ENCODE results near the gene USH1G. TPM values are rescaled to one million over a fixed set of nuclear protein-coding genes. Genes with fewer than 3 reads are reported as not detected.

USH1G gene
- polyA plus RNA-seq, 3 donors, result not detected

GRCh38 chr17:74938194-74938950 is 15.3 kb upstream of the USH1G start:
- Histone ChIP-seq H3K9ac (ENCODE audit: insufficient read depth, low read length, poor library complexity, severe bottlenecking) (no peak overlapping the region), H3K27ac (ENCODE audit: low read depth in 1 of 2, low read length in 2 of 2) (no peak overlapping the region), H3K9me3 (replicated peaks in 1 of 2; ENCODE audit: control insufficient read depth in 1 of 2, insufficient read depth in 1 of 2, low read length in 2 of 2) (peaks cover 0 to 15% of the 10 kb centered on the region in 2 donors), H4K20me1 (ENCODE audit: insufficient read depth, low read length) (no peaks in the 10 kb centered on the region), H3K79me2 (ENCODE audit: insufficient read depth, low read length) (no peaks in the 10 kb centered on the region), H2AFZ (ENCODE audit: insufficient read depth, low read depth, low read length, poor library complexity, severe bottlenecking) (no peak overlapping the region), H3K27me3 (ENCODE audit: control insufficient read depth in 2 of 2, insufficient read depth in 2 of 2, low read length in 2 of 2) (peaks cover 39 to 61% of the 10 kb centered on the region in 2 donors), H3K4me3 (replicated peaks in 1 of 3; ENCODE audit: low read depth in 2 of 3, low read length in 3 of 3) (no peak overlapping the region), H3K4me2 (replicated peaks; ENCODE audit: extremely low read depth, low read length, poor library complexity, severe bottlenecking) (no peak overlapping the region), H3K36me3 (replicated peaks in 1 of 2; ENCODE audit: control insufficient read depth in 1 of 2, insufficient read depth in 2 of 2, low read length in 2 of 2) (no peaks in the 10 kb centered on the region), H3K4me1 (ENCODE audit: control insufficient read depth in 1 of 2, insufficient read depth in 2 of 2, low read length in 2 of 2) (no peaks in the 10 kb centered on the region)
- no peak for DNase-seq
- WGBS (ENCODE audit: insufficient coverage), result 86% methylated on average over 8 of the region's 8 CpGs
- H3K4me3 Mint-ChIP-seq, result peak overlapping the region in 1 of 2 donors; percentile 71
- no peak overlapping the region for H3K27ac Mint-ChIP-seq
- peaks cover 0 to 9% (median 2%) of the 10 kb centered on the region in 7 donors for H3K9me3 Mint-ChIP-seq
- peaks cover 57 to 87% (median 74%) of the 10 kb centered on the region in 3 donors for H3K27me3 Mint-ChIP-seq (ENCODE audit: low read depth in 3 of 3)
- H3K36me3 Mint-ChIP-seq, result no peaks in the 10 kb centered on the region
- intact Hi-C loops (cut with micrococcal nuclease), result no loop called here
- TF ChIP-seq, protein P1, sequence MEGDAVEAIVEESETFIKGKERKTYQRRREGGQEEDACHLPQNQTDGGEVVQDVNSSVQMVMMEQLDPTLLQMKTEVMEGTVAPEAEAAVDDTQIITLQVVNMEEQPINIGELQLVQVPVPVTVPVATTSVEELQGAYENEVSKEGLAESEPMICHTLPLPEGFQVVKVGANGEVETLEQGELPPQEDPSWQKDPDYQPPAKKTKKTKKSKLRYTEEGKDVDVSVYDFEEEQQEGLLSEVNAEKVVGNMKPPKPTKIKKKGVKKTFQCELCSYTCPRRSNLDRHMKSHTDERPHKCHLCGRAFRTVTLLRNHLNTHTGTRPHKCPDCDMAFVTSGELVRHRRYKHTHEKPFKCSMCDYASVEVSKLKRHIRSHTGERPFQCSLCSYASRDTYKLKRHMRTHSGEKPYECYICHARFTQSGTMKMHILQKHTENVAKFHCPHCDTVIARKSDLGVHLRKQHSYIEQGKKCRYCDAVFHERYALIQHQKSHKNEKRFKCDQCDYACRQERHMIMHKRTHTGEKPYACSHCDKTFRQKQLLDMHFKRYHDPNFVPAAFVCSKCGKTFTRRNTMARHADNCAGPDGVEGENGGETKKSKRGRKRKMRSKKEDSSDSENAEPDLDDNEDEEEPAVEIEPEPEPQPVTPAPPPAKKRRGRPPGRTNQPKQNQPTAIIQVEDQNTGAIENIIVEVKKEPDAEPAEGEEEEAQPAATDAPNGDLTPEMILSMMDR (IDR thresholded peaks at IDR 0.05), result no peak
- no peaks in the 10 kb centered on the region for H3K4me1 Mint-ChIP-seq

GRCh38 chr17:74937064-74938051 is 14.3 kb upstream of the USH1G start:
- H3K36me3 ChIP-seq (replicated peaks in 1 of 2; ENCODE audit: control insufficient read depth in 1 of 2, insufficient read depth in 2 of 2, low read length in 2 of 2), result no peaks in the 10 kb centered on the region
- no peak overlapping the region for H3K27ac Mint-ChIP-seq
- no peak overlapping the region for H3K9ac ChIP-seq (ENCODE audit: insufficient read depth, low read length, poor library complexity, severe bottlenecking)
- H3K4me3 Mint-ChIP-seq, result peak overlapping the region in 1 of 2 donors; percentile 78
- no peaks in the 10 kb centered on the region for H3K4me1 ChIP-seq (ENCODE audit: control insufficient read depth in 1 of 2, insufficient read depth in 2 of 2, low read length in 2 of 2)
- no peaks in the 10 kb centered on the region for H3K4me1 Mint-ChIP-seq
- intact Hi-C loops (cut with micrococcal nuclease), result no loop called here
- H3K79me2 ChIP-seq (ENCODE audit: insufficient read depth, low read length), result no peaks in the 10 kb centered on the region
- H3K27me3 ChIP-seq (ENCODE audit: control insufficient read depth in 2 of 2, insufficient read depth in 2 of 2, low read length in 2 of 2), result peaks cover 42 to 71% of the 10 kb centered on the region in 2 donors
- peaks cover 0 to 15% of the 10 kb centered on the region in 2 donors for H3K9me3 ChIP-seq (replicated peaks in 1 of 2; ENCODE audit: control insufficient read depth in 1 of 2, insufficient read depth in 1 of 2, low read length in 2 of 2)
- no peak for DNase-seq
- H3K9me3 Mint-ChIP-seq, result peaks cover 0 to 9% (median 2%) of the 10 kb centered on the region in 7 donors
- WGBS (ENCODE audit: insufficient coverage), result 29% methylated on average over 5 of the region's 11 CpGs
- H2AFZ ChIP-seq (ENCODE audit: insufficient read depth, low read depth, low read length, poor library complexity, severe bottlenecking), result no peak overlapping the region
- no peaks in the 10 kb centered on the region for H3K36me3 Mint-ChIP-seq
- no peak overlapping the region for H3K4me2 ChIP-seq (replicated peaks; ENCODE audit: extremely low read depth, low read length, poor library complexity, severe bottlenecking)
- no peaks in the 10 kb centered on the region for H4K20me1 ChIP-seq (ENCODE audit: insufficient read depth, low read length)
- peaks cover 60 to 89% (median 83%) of the 10 kb centered on the region in 3 donors for H3K27me3 Mint-ChIP-seq (ENCODE audit: low read depth in 3 of 3)
- TF ChIP-seq, protein P1 (IDR thresholded peaks at IDR 0.05), result no peak
- no peak overlapping the region for H3K4me3 ChIP-seq (replicated peaks in 1 of 3; ENCODE audit: low read depth in 2 of 3, low read length in 3 of 3)
- H3K27ac ChIP-seq (ENCODE audit: low read depth in 1 of 2, low read length in 2 of 2), result no peak overlapping the region
